Activated T-helper 1 cell treated with Interleukin-2 at 50 U/mL for 16 hours (primary cell): ENCODE results near the gene NLRC5.
"Not testable (repeated sequence)": the region's sequence is repeated elsewhere in the genome, so short reads cannot be mapped to it uniquely, and the experiment has no call there.

Experiments used
- DNase-seq: peaks from one replicate; pipeline ENCODE4 v3.0.0-alpha.2; 2020; ENCODE audit warnings: low read depth

Gene NLRC5

DNA sequence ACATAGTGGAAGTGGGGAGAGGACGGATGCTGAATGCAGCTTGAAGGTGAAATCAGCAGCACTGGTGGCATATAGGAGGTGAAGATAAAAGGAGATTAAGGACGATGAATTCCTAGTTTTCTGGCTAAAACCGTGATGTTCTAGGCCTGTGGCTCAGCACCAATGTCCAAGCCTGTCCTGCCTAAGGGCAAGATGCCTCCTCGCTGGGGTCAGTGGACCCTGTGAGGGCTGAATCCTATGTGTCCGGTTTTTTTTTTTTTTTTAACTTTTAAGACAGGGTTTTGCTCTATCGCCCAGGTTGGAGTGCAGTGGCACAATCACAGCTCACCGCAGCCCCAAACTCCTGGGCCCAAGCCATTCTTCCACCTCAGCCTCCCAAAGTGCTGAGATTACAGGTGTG lies 115.8 kb downstream of the NLRC5 start:
- no peak for DNase-seq

DNA sequence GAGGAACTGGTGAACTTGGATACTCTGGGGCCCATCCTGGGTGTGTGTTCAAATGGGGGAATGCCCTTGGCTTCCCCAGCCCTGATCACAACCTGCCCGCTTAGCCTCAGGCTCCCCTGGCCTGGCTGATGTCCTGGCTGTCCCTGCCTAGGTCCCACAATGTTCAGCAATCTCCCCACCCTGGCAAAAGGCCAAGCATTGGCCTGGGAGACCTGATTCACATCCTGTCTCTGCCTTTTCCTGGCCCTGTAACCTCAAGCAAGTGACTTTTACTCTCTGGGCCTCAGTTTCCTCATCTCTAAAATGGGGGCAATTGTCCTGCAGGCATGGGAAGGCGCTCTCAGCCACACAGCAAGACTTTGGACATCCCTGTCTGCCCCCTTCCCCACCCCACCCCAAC lies 117.4 kb downstream of the NLRC5 start:
- DNase-seq: no peak

- DNase-seq: no peak
Observed at GRCh38 chr16:57107321-57107922, 118.1 kb downstream of the NLRC5 start.

- no peak for DNase-seq
Observed at GRCh38 chr16:57108432-57108831, 119.1 kb downstream of the NLRC5 start.

- DNase-seq: not testable (repeated sequence)
Observed at GRCh38 chr16:57109259-57110105, 120.1 kb downstream of the NLRC5 start.

DNA sequence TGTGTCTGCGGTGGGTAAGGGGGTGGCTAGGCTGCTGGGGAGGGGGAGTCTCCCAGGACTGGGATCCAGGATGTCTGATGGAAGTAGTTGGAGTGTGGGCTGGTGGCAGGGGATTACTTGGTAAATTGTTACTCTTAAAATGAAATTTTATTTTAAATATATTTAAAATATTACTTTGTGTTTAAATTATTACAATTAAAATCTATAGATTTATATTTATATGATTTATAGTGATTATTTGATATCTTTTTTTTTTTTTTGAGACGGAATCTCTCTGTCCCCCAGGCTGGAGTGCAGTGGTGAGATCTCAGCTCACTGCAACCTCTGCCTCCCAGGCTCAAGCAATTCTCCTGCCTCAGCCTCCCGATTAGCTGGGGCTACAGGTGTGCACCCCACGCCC lies 121.6 kb downstream of the NLRC5 start:
- DNase-seq: no peak

- no peak for DNase-seq
Observed at GRCh38 chr16:57111420-57111819, 122.1 kb downstream of the NLRC5 start.

- no peak for DNase-seq
Observed at GRCh38 chr16:57112403-57113041, 123.2 kb downstream of the NLRC5 start.

DNA sequence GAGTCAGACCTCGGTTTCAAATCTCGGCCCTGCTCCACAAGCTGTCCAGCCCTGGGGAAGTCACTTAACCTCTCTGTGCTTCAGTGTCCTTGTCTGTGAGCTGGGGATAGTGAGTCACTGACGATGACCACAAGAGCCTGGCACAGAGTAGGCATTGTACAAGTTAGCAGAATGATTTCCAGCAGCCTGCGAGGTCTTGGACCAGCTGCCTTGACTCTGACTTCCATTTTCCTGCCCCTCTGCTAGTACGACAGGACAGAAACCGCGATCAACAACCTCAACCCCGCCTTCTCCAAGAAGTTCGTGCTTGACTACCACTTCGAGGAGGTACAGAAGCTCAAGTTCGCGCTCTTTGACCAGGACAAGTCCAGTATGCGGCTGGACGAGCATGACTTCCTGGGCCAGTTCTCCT lies 123.7 kb downstream of the NLRC5 start:
- DNase-seq: no peak

DNA sequence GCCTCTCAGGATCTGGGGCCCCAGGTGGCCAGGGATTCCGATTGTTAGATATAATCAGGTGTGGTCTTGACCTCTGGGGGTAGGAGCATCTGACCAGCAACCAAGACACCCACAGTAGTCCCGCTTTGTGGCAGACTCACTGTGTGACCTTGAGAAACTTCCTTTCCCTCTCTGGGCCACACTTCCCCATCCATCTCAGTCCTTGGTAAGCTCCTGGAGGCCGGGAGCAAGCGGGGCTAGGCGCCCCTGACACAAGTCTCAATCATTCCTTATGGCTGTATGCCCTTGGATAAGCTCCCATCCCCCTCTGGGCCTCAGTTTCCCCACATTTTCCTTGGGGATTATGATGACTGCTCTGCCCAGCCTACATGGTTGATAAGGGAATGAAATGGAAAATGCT lies 124.3 kb downstream of the NLRC5 start:
- DNase-seq: no peak

GRCh38 chr16:57115168-57115513 lies 125.8 kb downstream of the NLRC5 start:
- DNase-seq: no peak

DNA sequence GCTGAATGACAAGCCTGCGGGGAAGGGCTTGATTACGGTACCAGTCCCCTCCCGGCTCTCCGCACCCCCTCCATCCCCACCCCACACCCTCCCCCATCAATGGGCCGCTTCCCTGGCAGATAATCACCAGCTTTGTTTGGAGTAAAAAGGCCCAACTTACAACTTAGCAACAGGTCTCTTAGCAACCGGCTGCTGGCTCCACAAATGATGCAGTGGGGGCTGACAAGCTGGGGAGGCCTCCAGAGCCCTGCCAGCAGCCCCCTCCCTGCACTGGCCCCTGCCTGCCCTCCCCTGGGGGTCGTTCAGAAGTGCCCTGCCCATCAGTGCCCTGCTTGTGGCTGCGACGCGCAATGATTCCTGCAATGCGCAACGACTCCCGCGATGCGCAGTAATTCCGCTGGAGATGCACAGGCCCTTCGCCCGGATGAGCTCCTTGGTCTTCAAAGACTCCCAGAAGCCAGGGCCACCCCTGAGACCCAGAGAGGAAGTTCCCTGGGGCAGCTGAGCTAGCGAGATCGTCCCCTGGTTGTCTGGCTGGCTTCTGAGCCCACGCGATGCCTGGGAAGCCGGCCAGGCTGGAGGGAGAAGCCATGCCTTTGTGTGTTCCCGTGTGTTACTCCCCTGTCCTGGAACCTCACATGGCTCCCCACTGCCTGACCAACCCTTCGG lies 126.3 kb downstream of the NLRC5 start:
- DNase-seq: no peak

DNA sequence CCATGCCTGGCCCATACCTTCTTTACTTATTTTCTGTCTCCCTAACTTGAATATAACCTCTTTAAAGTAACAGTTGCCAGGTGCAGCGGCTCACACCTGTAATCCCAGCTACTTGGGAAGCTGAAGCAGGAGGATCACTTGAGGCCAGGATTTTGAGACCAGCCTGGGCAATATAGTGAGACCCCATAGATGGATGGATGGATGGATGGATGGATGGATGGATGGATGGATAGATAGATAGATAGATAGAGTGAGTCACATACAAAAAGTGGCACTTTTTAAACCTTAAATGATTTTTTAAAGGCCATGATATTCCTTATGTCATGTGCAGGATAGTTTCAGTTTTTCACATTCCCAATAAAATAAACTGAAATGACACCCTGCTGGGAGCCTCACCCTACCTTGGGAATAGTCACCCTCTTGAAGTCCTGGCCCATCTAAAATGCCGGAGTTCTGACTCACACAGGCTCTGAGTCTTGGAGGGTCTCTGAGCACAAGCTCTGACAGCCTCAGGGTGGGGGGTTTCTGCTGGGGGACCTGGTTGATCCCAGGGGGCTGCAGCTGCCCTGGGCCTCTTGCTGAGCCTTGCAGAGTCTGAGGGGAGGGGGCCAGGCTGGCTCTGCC lies 129.2 kb downstream of the NLRC5 start:
- DNase-seq: no peak

GRCh38 chr16:57123216-57123973 lies 134.0 kb downstream of the NLRC5 start:
- DNase-seq: no peak

GRCh38 chr16:57123974-57124674 lies 134.8 kb downstream of the NLRC5 start:
- DNase-seq: no peak

DNA sequence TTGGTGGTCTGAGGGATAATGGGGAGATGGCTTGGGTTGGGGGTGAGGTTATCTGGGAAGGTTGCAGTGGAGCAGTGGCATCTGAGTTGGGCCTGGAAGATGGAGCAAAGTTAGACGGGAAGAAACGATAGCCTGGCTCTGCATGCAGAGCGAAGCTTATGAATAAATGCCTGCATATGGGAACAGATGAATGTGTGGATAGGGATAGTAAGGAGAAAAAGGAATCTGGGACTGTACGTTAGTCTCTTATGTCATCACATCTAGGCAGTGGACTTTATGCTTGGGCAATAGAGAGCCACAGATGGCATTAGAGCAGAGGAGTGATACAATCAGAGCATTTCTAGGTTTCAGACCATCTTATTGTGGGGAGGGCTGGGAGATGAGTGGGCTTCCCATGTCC lies 136.0 kb downstream of the NLRC5 start:
- no peak for DNase-seq

DNA sequence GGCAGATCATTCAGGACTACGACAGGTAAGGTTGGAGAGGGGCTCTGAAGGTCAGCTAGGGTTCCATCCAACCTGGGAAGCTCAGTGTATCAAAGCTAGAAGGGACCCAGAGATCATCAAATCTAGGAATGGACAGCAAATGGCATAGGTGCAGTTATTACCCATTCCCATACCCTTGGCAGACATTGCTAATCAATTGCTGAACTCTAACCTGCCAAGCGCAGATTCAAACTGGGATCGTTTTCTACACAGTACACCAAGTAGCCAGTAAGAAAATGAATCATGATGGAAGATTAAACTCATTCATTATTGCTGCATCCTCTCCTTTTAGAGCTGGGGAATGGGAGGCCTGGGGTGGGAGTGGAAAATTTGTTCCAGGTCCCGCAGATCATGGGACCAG lies 136.6 kb downstream of the NLRC5 start:
- no peak for DNase-seq

GRCh38 chr16:57126411-57126810 lies 137.1 kb downstream of the NLRC5 start:
- no peak for DNase-seq

- no peak for DNase-seq
Observed at GRCh38 chr16:57127037-57127763, 137.8 kb downstream of the NLRC5 start.

DNA sequence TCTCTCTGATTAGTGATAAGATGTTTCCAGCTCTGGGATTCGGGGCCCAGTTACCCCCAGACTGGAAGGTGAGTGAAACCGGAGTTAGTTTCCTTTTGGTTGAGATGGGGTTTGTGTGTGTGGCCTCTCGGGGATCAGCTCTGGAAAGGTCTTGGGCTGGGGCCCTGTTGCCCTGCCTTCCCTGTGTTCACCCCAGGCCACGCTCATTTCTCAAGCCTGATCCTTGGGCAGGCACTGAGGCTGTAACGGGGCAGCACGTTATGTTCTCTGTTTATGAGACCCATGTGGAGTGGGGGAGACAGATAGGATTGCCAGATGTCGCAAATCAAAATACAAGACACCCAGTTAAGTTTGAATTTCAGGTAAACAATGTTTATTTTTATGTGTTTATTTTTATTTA lies 138.5 kb downstream of the NLRC5 start:
- DNase-seq: no peak
